Suppressor macrophage treated with lipopolysaccharide for 4 hours (primary cell): Measurements from ENCODE around the gene AQP5.

Source experiments
- DNase-seq: peaks from one replicate; pipeline ENCODE4 v3.0.0-alpha.2; 2020

The AQP5 gene

GRCh38 chr12:49961111-49961922 lies at the start of gene AQP5:
Gene AQP5 (plus strand): TSS chr12:49961872. CDS start chr12:49962018, 146 bp downstream.
- DNase-seq, result no peak

GRCh38 chr12:49912345-49913255 lies 49.1 kb upstream of the AQP5 start:
- DNase-seq, result no peak

- DNase-seq, result no peak
These were observed 45.3 kb upstream of the AQP5 start for GRCh38 chr12:49916129-49916919.

- no peak for DNase-seq
These were observed 44.4 kb upstream of the AQP5 start for GRCh38 chr12:49917166-49917787.

GRCh38 chr12:49917788-49918173 lies 43.9 kb upstream of the AQP5 start:
- no peak for DNase-seq

GRCh38 chr12:49920241-49920914 lies 41.3 kb upstream of the AQP5 start:
- peak; percentile 73 for DNase-seq

- DNase-seq, result no peak
These were observed 40.8 kb upstream of the AQP5 start for GRCh38 chr12:49920915-49921286.

GRCh38 chr12:49921299-49921698 lies 40.4 kb upstream of the AQP5 start:
- DNase-seq, result no peak

- no peak for DNase-seq
These were observed 39.7 kb upstream of the AQP5 start for GRCh38 chr12:49921936-49922335.

- DNase-seq, result no peak
These were observed 39.2 kb upstream of the AQP5 start for GRCh38 chr12:49922349-49923034.

GRCh38 chr12:49923035-49923644 lies 38.5 kb upstream of the AQP5 start:
- no peak for DNase-seq

GRCh38 chr12:49923880-49924556 lies 37.7 kb upstream of the AQP5 start:
- DNase-seq, result no peak

GRCh38 chr12:49924628-49925246 lies 36.9 kb upstream of the AQP5 start:
- no peak for DNase-seq

GRCh38 chr12:49925433-49926204 lies 36.1 kb upstream of the AQP5 start:
- peak; percentile 57 for DNase-seq

GRCh38 chr12:49928471-49928870 lies 33.2 kb upstream of the AQP5 start:
- DNase-seq, result no peak

- DNase-seq, result no peak
These were observed 32.1 kb upstream of the AQP5 start for GRCh38 chr12:49929581-49929980.

GRCh38 chr12:49930515-49931288 lies 31.0 kb upstream of the AQP5 start:
- DNase-seq, result peak; percentile 79

- DNase-seq, result no peak
These were observed 29.6 kb upstream of the AQP5 start for GRCh38 chr12:49932023-49932422.
